Measurements from ENCODE around the gene TMEM38B. TPM values are rescaled to one million over a fixed set of nuclear protein-coding genes. Genes with fewer than 3 reads are reported as not detected.

The TMEM38B gene
- total and polyA plus RNA-seq, 2 of the 8 experiments (the other 6 are each of a cell fraction or from before 2014, with no cell fraction given): 10.6 to 12.4 TPM

DNA sequence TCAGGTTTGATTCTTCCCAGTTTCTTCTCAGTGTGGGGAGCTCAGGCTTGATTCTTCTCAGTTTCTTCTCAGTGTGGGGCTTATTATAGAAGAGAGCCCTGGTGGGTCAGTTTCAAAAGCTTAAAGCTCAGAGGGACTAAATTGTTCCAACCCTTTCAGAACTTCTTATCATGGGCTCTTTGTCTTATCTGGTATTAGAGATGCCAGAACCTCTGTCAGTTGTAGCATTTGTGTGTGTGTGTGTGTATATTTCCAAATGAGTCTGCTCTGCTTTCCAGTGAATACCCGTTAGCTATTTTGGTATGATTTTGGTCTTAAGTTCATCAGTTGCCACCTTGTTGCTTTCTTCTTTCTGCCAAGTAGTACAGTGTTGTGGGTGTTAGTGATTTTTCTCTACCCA is 21.8 kb downstream of the TMEM38B start:
- TF ChIP-seq CHD2 (IDR thresholded peaks at IDR 0.05; ENCODE audit: low read length): no peak
- TF ChIP-seq SUZ12 (IDR thresholded peaks at IDR 0.05; ENCODE audit: low read length): no peak
- no peak for TF ChIP-seq SP4 (IDR thresholded peaks at IDR 0.05; ENCODE audit: low read length)
- no peak for TF ChIP-seq SRF (IDR thresholded peaks at IDR 0.05; ENCODE audit: low read depth, low read length)
- Histone ChIP-seq H3K79me1 (ENCODE audit: low read depth, low read length) (no peaks in the 10 kb centered on the region), H2BK12ac (ENCODE audit: low read depth, low read length) (no peak overlapping the region), H4K5ac (ENCODE audit: insufficient read length, low read depth, low read length) (no peak overlapping the region), H3K79me2 (ENCODE audit: control insufficient read depth in 1 of 2, insufficient read depth in 2 of 2, low read length in 2 of 2) (no peaks in the 10 kb centered on the region), H3K56ac (replicated peaks; ENCODE audit: insufficient read length, low read depth, low read length) (no peak overlapping the region), H4K8ac (ENCODE audit: extremely low read depth, insufficient read depth, low read length) (no peak overlapping the region), H2AK5ac (ENCODE audit: low read depth, low read length) (no peak overlapping the region), H3K27ac (ENCODE audit: low read depth, low read length) (no peak overlapping the region), H3K4ac (replicated peaks; ENCODE audit: insufficient read length, low read depth, low read length) (no peak overlapping the region), H2BK20ac (ENCODE audit: low read length) (no peak overlapping the region), H3K9ac (replicated peaks in 1 of 4; ENCODE audit: extremely low read depth in 1 of 4, low read depth in 3 of 4, low read length in 3 of 4) (no peak overlapping the region), H3K14ac (ENCODE audit: insufficient read length) (no peak overlapping the region), H3K23ac (ENCODE audit: insufficient read length) (no peak overlapping the region), H3K4me2 (ENCODE audit: insufficient read depth in 1 of 2, low read depth in 2 of 2, low read length in 2 of 2) (no peak overlapping the region), H3K4me3 (ENCODE audit: extremely low read depth in 1 of 4, insufficient read depth in 2 of 4, low read depth in 3 of 4, low read length in 4 of 4) (no peak overlapping the region), H3K18ac (ENCODE audit: extremely low read depth, low read length) (no peak overlapping the region), H4K91ac (replicated peaks; ENCODE audit: insufficient read length, low read length) (no peak overlapping the region), H3K27me3 (replicated peaks in 1 of 4; ENCODE audit: control insufficient read depth in 3 of 4, extremely low read depth in 1 of 4, insufficient read depth in 3 of 4, low read length in 3 of 4) (no peaks in the 10 kb centered on the region), H3K36me3 (ENCODE audit: control insufficient read depth in 2 of 4, insufficient read depth in 4 of 4, low read length in 3 of 4) (no peaks in the 10 kb centered on the region; a peak in 1 of 8 replicates), H3K23me2 (ENCODE audit: low read depth, low read length) (no peaks in the 10 kb centered on the region), H2BK120ac (replicated peaks; ENCODE audit: low read depth, low read length) (no peak overlapping the region), H3K4me1 (replicated peaks in 1 of 4; ENCODE audit: control insufficient read depth in 3 of 4, insufficient read depth in 4 of 4, low read length in 3 of 4) (no peaks in the 10 kb centered on the region), H2BK5ac (ENCODE audit: low read depth, low read length) (no peak overlapping the region), H2AFZ (ENCODE audit: low read length) (no peak overlapping the region), H4K20me1 (replicated peaks in 1 of 2; ENCODE audit: control insufficient read depth in 1 of 2, insufficient read depth in 2 of 2, low read length in 2 of 2) (no peaks in the 10 kb centered on the region), H3K9me3 (ENCODE audit: insufficient read depth in 2 of 2, low read depth in 1 of 2, low read length in 1 of 2) (no peaks in the 10 kb centered on the region), H2BK15ac (ENCODE audit: low read length) (no peak overlapping the region)
- FAIRE-seq (no peak), DNase-seq (ENCODE audit: low read depth in 1 of 2, low spot score in 2 of 2) (no peak)
- POLR2A ChIA-PET (ENCODE audit: partially characterized antibody): no interaction called here
- WGBS, 2 experiments (ENCODE audit: extremely low coverage in 1 of 2, insufficient coverage in 1 of 2, insufficient read length in 1 of 2, insufficient replicate concordance in 2 of 2, low coverage in 1 of 2, low lambda C conversion rate in 2 of 2, missing lambda C conversion rate in 1 of 2): 100% methylated on average over 1 of the region's 1 CpG; no CpG with 5 or more reads in 1 of the 2 experiments
- CTCF ChIA-PET (ENCODE audit: partially characterized antibody): interaction anchor here (0.8 to 1.4 kb wide), 2 partner anchors 78 to 134 kb away, joined by 3 to 4 read pairs; no protein-coding TSS in a partner anchor
